Fibroblast of skin of right biceps (primary cell): ENCODE data around the gene RCE1.

Experiments
- DNase-seq: peaks from one replicate; pipeline ENCODE4 v3.0.0-alpha.2; 2013

RCE1 gene

DNA sequence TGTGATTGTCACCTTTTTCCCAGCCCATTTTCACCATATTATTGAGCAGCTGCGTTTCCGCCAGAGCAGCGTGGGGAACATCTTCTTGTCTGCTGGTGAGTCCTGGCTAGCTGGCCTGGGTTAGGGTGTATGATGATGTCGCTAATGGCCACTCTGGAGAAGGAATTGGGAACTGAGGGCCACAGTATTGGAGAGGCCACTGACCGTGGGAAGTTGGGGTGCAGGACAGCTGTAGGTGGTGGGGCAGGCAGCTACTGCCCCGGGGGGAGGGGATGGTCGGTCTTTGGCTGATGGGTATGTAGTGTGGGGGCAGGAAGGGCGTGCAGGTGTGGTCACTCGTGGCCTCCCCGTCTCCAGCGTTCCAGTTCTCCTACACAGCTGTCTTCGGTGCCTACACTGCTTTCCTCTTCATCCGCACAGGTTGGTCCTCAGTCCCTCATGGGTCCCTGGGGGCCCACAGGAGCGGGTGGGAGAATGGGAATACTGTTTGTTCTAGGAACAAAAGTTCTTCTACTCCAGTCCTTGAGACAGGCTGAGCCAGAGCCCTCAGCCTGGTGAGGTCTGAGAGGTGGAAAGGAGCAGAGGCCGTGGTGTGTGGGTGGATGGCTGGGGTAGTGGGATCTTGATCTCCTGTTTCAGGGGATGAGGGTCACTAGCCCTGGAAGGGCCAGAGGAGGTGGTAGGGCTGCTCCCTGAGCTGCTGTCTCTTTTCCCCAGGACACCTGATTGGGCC, 2.1 kb downstream of the RCE1 start:
- no peak for DNase-seq

- no peak for DNase-seq
Observed at GRCh38 chr11:66845876-66846212, 2.6 kb downstream of the RCE1 start.

DNA sequence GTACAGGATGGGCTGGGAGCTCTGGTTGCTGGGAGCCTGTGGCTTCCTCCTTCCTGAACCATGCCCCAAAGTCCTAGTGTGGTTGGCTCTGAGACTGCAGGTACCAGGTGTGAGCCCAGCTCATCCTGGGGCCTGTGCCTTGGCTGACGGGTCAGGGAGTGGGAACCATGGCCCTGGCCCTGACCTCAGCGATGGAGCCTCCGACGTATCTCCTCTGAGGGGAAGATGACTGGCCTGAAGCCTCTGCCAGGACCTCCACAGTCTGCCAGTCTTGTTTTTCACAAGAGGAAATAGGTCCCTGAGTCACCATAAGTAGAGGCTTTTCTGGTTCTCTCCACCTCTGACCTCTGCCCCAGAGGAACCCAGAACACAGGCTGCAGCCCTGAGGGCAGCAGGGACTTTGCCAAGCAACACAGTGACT, 3.4 kb downstream of the RCE1 start:
- no peak for DNase-seq

DNA sequence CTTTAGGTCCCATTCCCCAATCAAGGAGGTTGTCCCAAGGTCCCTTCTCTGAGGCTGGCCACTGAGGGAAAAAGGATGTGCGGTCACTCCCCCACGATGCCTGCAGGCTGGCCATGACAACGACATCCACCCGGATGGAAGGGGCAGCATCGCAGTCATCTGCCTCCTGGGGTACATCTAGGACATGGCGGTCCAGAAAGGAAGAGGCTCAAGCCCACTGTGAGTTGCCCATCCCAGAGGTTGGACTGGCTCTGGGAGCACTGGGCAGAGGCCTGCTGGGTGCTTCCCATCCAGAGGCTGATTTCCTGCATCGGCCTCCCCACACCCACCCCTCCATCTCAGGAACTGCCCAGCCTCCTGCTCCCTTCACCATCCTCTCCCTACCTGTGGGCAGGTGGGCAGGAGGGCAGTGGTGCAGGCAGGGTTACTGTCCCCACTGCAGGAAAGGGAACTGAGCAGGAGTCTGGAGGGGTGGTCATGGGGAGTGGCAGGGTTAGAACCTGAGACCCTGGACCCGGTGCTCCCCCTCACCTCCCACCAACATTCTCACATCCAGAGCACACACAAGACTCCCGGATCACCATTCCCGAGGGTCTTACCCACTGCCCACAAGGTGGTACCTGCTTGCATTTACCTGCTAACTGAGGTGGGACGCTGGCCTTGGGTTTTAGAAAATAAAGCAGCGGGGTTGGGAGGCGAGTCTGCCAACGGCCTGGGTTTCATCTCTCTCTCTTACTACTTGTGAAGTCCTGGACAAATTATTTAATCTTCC, 4.4 kb downstream of the RCE1 start:
- DNase-seq = no peak

- DNase-seq = no peak
Observed at GRCh38 chr11:66848671-66849500, 5.6 kb downstream of the RCE1 start.

- no peak for DNase-seq
Observed at GRCh38 chr11:66849501-66850234, 6.4 kb downstream of the RCE1 start.

DNA sequence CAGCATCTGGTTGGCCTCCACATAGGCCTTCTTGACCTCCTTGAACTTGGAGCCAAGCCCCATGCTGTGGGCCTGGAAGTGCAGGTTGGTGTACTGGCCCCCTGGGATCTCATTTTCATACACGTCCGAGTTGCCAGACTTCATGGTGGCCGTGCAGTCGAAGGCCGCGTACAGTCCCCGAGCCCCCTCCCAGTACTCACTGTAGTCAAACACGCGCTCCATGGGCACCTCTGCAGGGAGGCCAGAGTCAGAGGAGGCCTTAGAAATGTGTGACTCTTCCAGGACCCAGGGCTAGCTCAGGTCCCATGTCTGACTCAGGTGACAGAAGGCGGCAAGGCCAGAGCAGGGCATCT, 7.0 kb downstream of the RCE1 start:
- no peak for DNase-seq

DNA sequence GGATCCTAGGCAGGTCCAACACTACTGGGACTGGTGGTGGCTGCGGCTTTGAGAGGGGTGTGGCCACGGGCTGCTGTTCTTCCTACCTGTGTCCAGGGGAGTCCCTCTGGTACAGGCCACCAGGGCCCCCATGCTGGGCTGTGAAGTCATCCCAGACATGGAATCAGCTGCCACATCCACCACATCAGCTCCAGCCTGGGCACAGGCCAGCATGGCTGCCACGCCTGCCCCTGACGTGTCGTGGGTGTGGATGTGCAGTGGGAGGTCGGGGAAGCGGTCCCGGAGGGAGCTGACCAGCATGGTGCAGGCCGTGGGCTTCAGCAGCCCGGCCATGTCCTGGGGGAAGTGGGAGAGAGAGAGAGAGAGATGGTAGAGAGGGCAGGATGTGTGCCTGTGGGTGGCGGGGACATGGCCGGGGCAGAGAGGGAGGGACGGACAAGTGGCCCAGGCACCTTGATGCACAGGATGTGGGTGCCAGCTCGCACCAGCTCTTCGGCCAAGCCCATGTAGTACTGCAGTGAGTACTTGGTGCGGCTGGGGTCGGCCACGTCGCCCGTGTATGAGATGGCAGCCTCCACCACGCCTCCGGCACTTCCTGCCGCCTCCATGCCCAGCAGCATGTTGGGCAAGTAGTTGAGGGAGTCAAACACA, 7.5 kb downstream of the RCE1 start:
- no peak for DNase-seq

DNA sequence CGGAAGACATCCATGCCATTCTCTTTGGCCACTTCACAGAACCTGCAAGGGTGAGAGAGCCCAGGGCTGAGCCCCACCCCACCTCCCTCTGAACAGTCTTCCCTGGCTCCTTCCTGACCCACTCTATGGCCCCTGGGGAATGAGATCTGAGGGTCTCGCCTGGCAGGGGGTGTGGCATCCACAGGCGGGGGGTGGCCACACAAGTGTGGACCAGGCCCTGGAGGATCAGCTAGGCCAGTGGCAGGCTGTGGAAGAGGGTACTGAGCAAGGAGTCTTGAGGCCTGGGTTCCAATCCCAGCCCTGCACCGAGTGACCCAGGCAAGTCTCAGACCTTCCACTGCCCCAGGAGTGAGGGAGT, 8.0 kb downstream of the RCE1 start:
- DNase-seq = no peak

DNA sequence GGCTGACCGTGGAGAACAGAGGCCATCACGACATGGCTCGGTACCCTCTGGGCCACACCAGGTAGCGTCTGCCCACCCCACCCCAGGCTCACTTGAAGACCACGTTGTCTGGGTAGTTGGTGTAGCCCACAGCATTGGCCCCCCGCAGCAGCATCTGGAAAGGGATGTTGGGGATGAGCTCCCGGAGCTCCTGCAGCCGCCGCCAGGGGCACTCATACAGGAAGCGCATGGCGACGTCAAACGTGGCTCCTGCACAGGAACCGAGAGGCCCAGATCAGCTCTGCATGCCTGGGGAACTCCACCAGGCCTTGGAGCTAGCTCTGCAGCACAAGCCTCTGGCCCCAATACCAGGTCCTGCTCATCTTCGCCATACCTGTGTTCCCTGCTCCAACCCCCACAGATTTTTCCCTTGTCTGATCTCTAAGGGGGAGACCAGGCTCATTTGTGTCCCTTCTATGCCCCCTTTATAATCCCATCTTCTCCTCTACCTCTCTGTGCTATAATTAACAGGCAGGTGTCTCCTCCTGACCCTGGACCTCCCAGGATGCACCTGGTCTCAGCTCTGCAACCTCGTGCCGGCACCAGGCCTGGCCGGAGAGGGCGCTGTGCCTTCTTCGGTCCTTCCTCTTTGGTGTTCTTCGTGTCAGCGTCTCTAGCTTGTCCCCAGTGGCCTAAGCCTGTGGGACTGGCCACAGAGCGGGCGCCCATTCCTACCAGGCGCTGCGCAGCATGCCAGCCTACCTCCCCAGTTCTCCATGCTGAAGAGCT, 8.6 kb downstream of the RCE1 start:
- DNase-seq = peak; percentile 26

DNA sequence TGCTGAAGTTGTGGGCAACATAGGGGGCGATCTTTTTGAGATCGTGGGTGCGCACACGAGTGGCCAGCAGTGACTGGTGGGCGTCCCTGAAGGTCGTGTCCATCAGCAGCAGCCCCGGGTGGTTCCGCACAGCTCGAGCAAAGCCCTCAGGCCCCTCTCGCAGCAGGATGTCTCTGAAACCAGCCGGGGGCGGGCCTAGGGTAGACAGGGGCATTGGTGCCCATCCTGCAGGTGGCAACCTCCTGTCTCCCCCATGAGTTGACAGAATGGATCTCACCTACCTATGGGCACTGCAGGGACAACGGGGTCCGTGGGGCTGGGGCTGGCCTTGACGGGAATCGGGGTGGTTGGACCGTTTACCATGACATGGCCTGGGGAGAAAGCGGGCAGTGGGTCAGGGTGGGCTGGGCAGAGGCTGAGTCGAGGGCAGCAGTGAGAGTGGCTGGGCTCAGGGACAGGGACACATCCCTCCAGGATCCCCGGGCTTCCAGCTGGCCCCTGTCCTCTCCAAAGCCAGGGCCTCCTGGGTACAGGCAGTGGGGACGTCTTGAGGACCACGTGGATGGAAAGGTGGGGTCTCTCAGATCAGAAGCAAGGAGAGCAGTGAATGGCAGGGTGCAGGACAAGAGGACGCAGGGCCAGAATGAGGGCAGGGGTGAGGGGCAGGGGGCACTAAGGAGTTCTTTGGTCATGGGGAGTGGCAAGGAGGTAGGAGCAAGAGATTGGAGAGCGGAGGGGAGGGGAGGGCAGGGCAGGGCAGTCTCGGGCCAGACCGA, 9.4 kb downstream of the RCE1 start:
- DNase-seq = no peak

DNA sequence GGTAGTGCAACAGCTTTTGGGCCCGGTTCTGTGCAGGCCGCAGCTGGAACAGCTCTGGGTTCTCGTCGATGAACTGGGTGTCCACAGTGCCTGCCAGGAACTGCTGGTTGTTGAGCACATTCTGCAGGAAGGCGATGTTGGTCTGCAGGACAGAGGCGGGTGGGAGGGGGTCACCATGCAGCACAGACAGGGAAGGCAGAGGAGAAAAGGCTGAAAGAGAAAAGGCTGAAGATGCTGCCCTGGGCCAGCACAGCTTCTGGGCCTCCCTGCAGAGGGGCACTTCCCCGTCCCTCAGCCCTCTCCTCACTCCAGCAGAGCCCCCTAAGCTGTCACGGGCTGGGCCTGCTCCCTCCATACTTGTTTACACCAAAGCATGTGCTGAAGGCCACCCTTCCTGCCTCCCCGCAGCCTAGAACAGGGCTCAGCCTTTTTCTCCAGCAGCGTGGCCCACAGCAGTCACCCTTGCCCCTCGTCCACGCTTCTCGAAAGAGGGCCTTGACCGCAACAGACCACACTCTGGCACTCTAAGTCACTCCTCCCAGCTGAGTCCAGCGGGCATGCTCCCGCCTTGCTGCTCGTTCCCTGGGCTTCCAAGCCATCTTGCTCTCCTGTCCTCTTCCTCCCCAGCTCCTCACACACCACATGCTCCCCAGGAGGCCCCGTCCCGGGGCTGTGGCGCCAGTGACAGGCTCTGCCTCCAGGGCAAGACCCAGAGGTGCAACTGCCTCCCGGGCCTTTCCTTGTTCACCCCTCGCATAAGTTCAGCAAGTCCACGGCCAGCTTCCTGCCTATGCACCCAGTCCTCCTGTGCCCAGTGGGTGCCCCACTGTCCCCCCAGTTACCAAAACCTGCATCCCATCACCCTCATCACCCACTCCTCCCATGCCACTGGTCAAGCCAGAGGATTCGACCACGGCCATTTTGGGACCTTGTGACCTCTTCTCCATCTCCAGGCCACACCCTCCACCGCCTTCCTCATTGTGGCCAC, 10.3 kb downstream of the RCE1 start:
- DNase-seq = no peak

- DNase-seq = no peak
Observed at GRCh38 chr11:66854231-66854661, 11.0 kb downstream of the RCE1 start.

DNA sequence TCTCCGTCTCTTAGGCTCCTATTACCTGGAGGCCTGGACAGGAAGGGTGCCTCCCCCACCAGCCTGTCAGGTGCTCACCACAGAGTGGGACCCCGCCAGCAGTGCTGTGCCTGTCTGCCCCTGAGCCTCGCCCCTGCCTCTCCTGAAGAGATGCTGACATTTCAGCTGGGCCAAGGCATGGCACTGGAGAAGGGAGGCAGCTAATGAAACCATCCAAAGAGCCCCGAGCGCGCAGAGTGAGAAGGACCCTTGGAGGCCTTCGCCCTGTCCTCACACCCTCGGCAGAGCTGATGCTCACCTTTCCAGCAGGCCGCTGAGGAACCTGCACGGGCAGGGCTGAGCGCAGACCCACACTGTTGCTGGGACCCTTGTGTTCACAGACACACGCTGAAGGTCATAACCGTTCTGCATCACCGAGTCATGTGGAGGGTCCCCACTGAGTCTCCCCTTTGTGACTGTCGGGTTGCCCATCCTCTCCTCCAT, 11.5 kb downstream of the RCE1 start:
- no peak for DNase-seq

- DNase-seq = peak; percentile 94
Observed at GRCh38 chr11:66855574-66856495, 12.6 kb downstream of the RCE1 start.

GRCh38 chr11:66856496-66857233, 13.4 kb downstream of the RCE1 start, which contains the start of gene LRFN4:
Gene LRFN4, plus strand, starts transcription at chr11:66857064. Its CDS starts 681 bp downstream, at chr11:66857745.
- no peak for DNase-seq

DNA sequence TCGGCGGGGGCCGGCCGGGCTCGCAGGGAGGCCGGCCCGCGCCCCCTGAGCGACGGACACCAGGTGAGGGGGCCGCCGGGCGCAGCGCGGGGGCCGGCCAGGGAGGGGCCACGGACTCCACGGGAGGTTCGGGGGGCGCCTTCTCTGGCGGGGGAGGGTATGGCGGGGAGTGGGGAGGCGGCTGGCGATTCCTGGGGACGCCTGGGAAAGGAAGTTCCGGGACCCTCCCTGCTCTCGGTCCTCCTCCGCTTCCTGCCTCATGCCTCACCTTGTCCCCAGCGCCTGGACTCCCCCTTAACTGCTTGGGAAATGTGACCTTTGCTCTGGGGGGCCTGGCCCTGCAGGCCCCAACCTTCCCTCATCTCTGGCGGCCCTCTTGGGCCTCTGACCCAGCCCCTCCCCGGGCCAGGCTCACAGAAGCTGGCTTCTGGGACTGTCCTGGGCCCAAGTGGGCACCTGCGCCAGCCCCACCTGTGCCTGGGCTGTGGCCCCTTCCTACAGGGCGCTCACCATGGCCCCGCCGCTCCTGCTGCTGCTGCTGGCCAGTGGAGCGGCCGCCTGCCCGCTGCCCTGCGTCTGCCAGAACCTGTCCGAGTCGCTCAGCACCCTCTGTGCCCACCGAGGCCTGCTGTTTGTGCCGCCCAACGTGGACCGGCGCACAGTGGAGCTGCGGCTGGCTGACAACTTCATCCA, 14.1 kb downstream of the RCE1 start:
- DNase-seq = peak; percentile 17
